HG02623 (cell line): Measurements from ENCODE around the gene TFB1M.
"Not testable (repeated sequence)": the region's sequence is repeated elsewhere in the genome, so short reads cannot be mapped to it uniquely, and the experiment has no call there.

ENCODE experiments used
- ATAC-seq: cut with Tn5 transposase; IDR thresholded peaks from one replicate; pipeline ENCODE4 v1.9.1; 2021; ENCODE audit warnings: moderate library complexity; ENCODE audit not compliant: unreplicated experiment

Gene TFB1M

DNA sequence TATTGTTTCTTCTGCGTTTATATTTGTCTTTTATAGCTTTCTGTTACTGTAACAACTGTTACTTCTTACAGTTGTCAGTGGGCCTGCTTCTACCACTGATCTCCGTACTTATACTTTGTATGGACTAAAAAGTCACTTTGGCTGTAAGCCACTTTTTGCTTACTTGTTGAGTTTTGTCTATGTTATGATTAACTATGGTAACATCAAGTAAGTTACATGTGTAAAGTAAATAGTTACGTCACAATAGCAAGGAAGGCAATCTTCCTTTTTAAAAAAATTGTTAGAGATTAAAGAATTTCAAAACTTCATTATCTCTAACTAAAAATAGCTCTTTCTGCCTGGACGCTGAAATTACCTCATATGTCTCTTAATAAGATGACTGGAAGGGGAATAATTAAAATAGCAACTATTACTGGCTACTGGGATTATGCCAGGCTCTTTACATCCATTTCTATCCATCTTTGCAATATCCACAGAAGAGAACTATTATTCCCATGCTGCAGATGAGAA, 10.9 kb downstream of the TFB1M start:
- ATAC-seq: no peak

DNA sequence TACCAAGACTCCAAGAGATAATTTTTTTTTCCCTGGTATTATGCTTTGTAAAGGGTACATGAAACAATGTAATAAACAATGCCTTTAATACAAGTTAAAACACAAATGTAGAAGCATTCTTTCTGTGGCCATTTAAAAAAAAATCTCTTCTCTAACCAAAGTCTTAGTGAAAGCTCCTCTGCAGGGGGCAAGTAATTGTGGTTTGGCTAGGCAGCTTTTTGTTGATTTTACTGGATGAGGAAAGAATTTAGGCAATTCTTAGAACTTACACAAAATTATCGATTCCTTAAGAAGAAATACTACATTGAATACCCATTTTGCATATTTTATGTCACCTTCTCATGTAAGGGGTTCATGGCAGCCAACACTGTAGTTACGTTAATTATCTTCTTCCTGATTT, 12.4 kb downstream of the TFB1M start:
- ATAC-seq: no peak

GRCh38 chr6:155297669-155298068, 16.6 kb downstream of the TFB1M start:
- no peak for ATAC-seq

- no peak for ATAC-seq
Observed at GRCh38 chr6:155292711-155293110, 21.6 kb downstream of the TFB1M start.

DNA sequence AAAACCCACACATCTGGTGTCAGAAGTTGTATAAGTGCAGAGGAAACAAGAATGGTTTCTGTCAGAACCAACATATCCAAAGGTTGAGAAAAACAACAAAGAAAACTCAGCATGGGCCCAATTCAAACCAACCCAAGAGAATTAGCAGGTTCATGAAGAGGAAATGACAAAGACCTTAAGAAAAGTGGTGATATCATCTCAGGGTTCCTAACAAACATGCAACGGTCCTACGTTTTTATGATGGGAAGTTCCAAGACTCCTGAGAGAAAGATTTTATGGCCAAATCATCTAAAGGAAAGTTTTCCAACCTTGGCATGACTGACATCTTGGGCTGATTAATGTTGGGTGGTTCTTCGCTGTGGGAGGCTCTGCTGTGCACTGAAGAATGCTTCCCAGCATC, 23.0 kb downstream of the TFB1M start:
- ATAC-seq: no peak

- no peak for ATAC-seq
Observed at GRCh38 chr6:155290491-155290890, 23.8 kb downstream of the TFB1M start.

- ATAC-seq: no peak
Observed at GRCh38 chr6:155287762-155288161, 26.5 kb downstream of the TFB1M start.

DNA sequence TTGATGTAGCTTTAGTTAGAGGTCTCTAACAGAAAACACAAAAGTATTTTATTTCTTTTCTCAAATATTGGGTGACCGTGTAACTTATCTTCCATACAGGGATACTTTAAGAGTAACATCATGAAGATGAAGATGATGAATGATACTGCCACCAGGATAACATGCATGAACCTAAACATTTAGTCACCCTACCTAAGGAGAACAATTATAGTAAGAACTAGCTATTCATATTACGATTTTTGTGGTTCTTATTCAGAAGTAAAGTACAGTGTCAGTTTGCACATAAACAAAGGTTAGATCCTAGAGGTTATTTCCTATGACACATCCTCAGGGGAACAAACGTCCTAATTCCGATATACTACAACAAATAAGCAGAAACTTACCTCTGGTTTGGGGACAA, 29.5 kb downstream of the TFB1M start:
- ATAC-seq: no peak

GRCh38 chr6:155278319-155279049, 35.8 kb downstream of the TFB1M start:
- ATAC-seq: no peak

GRCh38 chr6:155276638-155277037, 37.6 kb downstream of the TFB1M start:
- no peak for ATAC-seq

GRCh38 chr6:155275808-155276480, 38.3 kb downstream of the TFB1M start:
- no peak for ATAC-seq

DNA sequence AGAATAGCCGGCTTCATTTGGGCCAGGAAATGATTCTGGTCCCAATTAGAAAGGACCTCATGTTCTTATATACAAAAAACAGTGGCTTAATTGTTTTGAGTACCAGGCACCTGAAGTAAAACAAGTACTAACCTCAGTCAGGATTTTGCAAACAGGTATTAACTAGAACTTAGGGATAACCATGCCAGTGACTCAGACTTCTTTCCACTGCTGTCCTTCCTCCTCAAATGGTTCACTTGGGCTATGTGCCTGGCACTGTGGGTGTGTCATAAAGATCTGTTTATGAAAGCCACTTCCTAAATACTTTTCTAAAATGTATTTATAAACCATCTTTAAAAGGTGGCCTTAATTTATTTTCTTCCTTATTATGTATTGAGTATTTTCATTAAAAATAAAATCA, 39.8 kb downstream of the TFB1M start:
- no peak for ATAC-seq

GRCh38 chr6:155274106-155274505, 40.2 kb downstream of the TFB1M start:
- ATAC-seq: no peak

DNA sequence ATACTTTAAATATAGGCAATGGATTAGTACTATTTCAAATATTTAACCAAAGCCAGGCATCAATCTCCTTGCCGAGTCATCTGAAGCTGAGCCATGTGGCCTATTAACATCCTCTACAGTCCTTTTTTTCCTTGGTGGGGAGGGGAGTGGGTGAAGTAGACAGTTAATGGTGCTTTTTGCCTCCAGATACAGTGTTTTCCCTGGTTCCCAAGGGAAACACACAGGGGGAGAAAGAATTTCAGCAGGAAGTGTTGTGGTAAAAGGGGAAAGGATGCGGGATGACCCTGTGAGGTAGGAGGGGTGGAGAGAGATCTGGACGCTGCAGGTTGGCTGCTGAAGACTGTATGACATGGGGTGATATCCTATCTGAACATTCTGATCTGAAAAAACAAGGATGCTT, 40.9 kb downstream of the TFB1M start:
- no peak for ATAC-seq

GRCh38 chr6:155272353-155273232, 41.7 kb downstream of the TFB1M start:
- ATAC-seq: no peak

DNA sequence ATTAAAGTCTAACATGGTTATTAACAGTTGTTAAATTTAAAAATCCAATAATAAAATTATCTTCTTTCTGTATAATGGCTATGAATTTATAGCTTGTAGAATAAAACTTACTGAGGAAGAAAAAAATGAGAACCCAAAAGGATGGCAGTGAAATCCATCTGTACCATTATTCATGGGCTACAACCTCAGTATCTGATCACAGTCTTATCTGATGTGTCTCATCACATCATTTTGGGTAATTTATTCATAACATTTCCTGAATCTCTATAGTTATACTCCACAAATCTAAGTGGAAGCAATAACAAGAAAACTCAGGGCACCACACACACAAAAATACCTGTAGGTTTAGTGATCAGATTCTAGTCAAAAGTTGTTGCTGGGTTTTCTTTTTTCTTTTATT, 43.1 kb downstream of the TFB1M start:
- no peak for ATAC-seq

DNA sequence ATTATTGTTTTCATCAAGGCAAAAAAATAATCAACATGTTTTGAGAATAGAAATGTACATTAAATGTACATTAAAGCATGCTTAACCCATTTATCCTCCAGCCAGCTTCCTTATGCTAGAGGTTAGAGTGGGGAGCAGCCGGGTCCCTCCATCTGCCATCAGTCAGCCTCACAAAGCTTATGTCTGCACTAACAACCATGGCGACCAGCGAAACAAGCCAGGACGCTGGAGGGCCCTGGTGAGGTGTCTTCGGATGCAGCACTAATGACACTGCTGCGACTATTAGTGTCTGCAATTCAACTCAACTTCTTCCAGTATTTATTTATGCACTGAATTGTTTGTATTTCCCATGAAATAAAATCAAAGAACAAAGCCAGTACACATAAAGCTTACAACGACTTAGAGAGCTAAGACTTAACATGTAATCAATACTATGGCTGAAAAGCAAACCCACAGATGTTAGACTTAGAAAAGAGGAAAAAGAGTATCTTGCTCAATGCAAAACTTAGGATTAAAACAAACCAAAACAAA, 43.7 kb downstream of the TFB1M start:
- ATAC-seq: no peak

DNA sequence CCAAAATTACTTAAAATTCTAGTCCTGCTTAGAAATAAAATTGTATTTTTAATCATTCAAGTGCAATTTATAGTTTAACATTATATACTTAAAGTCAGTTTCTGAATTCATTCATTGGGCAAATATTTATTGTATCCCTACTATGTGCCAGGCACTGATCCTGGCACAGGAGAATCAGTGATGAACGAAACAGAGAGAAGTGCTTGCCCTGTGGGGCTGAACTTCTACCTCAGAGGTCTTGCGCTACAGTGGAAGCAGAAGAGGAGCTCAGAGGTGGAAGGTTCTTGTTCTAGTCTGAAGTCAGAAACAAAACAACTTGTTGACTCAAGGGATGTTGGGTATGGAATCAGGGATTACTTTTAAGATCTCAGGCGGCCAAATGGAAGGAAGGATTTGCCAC, 44.5 kb downstream of the TFB1M start:
- no peak for ATAC-seq

DNA sequence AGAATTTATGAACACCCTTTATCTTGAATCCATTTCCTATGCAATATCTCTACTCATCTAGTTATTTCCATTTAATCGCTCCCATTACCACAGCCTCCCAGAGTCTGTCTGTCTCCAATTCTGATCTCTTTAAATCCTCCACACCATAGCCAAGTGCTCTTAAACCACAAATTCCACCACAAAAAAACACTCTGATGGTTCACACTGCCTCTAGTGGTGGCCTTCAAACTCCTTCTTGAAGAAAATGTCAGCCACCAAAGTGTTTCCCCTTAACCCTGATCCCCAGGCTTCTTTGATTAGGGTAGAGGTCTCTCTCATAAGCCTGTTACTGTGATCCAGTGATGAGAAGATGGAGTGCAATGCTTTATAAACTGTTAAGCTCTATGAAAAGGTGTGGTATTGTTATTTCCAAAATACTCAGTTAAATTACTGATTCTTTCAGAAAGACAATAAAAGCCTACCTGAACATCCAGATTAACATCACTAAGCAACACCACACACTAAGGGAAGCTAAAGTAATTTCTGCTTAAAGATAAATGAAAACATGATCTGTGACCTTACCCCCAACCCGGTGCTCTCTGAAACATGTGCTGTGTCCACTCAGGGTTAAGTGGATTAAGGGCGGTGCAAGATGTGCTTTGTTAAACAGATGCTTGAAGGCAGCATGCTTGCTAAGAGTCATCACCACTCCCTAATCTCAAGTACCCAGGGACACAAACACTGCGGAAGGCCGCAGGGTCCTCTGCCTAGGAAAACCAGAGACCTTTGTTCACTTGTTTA, 46.0 kb downstream of the TFB1M start:
- not testable (repeated sequence) for ATAC-seq

DNA sequence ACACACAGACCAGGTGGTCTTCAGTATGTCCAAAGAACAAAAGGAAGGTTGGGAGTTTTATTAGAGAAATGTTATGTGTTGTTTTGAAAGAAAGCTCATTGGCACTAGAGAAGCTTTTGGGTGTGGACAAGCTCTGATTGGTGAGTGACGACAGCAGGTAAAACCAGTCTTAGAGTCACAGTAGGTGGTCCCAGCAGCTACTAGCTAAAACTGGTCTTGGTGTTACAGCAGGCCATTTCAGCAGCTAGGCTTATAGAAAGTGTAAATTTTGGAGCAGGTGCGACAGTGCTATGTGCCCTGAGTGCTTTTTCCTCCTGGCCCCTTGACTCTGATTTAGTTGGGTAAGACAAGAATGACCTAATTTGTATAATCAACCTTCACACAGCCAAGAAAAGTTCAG, 46.9 kb downstream of the TFB1M start:
- no peak for ATAC-seq
